Tibial artery (tissue), 4 donors: ENCODE data around the gene SMIM22.
A peak's percentile ranks its signal among the peaks of the same experiment; 100 is the strongest.

Experiments
- DNase-seq, 2 donors: peaks; one replicate each; pipeline ENCODE4 v3.0.0-alpha.2; 2019
- H3K27ac ChIP-seq, 2 donors: fragments of 200-600 bp; sonication (generic) in 1 of 2; 1 replicate in 1 of 2; 2 replicates in 1 of 2; pipeline ENCODE4 v1.5.1; 2018 to 2019; ENCODE audit warnings: mild to moderate bottlenecking in 1 of 2
- H3K27me3 ChIP-seq, 2 donors: fragments of 200-600 bp; sonication (generic) in 1 of 2; one replicate each; pipeline versions ENCODE4 v1.5.1 to v1.6.0; 2016 to 2019
- H3K36me3 ChIP-seq, 3 donors: fragments of 200-600 bp; sonication (generic) in 2 of 3; one replicate each; pipeline ENCODE4 v1.5.1; 2016 to 2019; ENCODE audit warnings: mild to moderate bottlenecking in 2 of 3
- H3K4me1 ChIP-seq, 4 donors: fragments of 200-600 bp; sonication (generic) in 2 of 4; 1 replicate in 3 of 4; 2 replicates in 1 of 4; pipeline ENCODE4 v1.5.1; 2016 to 2019
- H3K4me3 ChIP-seq, 2 donors: fragments of 200-600 bp; sonication (generic) in 1 of 2; 1 replicate in 1 of 2; 2 replicates in 1 of 2; pipeline ENCODE4 v1.5.1; 2018 to 2019; ENCODE audit warnings: mild to moderate bottlenecking in 2 of 2
- H3K9me3 ChIP-seq, 3 donors: fragments of 200-600 bp; sonication (generic) in 1 of 3; one replicate each; pipeline ENCODE4 v1.5.1; 2016 to 2019
- CTCF ChIP-seq, 2 experiments: fragments of 200-600 bp in 1 of 2; fragments of 450-650 bp in 1 of 2; IDR thresholded peaks; one replicate each; pipeline ENCODE4 v1.5.1; 2017 to 2019; ENCODE audit warnings: antibody characterized with exemption in 2 of 2, mild to moderate bottlenecking in 1 of 2, moderate library complexity in 1 of 2
- intact Hi-C: fragments of 100-400 bp; cut with DNase I; formaldehyde crosslinking; loops from one replicate; pipeline ENCODE4 v1.15.0; 2023; ENCODE audit warnings: low total_unique reads

The SMIM22 gene

GRCh38 chr16:4755687-4756086 lies 39.5 kb upstream of the SMIM22 start:
- no peaks in the 10 kb centered on the region for H3K9me3 ChIP-seq
- no peak overlapping the region for H3K4me3 ChIP-seq
- H3K27me3 ChIP-seq = no peaks in the 10 kb centered on the region
- no peak for TF ChIP-seq CTCF (IDR thresholded peaks at IDR 0.05)
- no peaks in the 10 kb centered on the region for H3K4me1 ChIP-seq
- intact Hi-C loops = no loop called here
- DNase-seq = no peak
- H3K36me3 ChIP-seq = peaks cover 79 to 100% (median 98%) of the 10 kb centered on the region in 3 donors
- no peak overlapping the region for H3K27ac ChIP-seq

DNA sequence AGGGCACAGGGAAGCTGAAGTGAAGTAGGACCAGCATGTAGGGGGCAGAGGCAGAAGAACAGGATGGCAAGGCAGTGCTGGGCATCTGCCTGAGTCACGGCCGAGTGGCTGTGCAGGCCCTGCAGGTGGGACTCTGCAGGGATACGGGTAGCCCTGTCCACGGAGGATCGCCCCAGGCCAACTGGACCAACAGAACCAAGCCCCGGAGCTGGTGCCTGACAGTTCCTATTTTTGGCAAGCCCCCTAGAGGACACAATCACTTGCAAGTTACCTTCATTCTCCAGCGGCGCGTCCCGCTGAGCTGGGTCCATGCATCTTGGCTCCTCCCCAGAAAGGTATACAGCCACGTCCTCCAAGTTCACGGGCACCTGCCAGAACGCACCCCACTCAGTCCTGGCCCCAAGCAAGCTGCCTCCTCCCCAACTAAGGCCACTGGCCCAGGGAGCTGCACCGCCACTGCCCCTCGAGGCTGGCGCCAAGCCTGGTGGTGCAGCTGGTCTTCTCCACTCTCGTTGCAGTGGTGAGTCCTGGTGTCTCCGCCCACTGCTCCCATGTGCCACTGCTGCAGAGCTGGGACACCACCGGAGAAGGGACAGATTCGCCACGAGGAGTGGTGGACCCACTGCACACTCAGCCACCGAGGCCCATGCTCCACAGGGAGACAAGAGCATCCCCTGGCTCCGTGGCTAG lies 34.8 kb upstream of the SMIM22 start:
- peaks cover 0 to 14% (median 5%) of the 10 kb centered on the region in 4 donors for H3K4me1 ChIP-seq
- intact Hi-C loops = no loop called here
- no peak for TF ChIP-seq CTCF (IDR thresholded peaks at IDR 0.05)

DNA sequence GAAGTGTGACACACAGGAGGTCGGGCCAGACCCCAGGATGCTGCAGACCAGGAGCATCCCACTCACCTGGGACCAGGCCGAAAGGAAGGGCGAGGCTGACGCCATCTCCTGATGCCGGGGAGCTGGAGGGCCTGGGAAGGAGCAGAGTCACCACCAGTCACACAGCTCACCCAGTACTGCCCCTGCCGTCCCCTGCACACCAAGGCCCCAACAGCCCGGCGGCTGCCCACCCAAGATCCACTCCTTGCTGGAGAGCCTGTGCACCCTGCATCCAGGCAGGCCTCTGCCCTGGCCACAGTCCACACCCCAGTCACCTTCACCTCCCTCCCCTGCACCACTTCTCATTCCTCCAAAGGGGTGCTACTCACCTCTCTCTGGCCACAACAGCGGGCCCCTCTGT lies 33.0 kb upstream of the SMIM22 start:
- H3K27ac ChIP-seq = no peak overlapping the region
- intact Hi-C loops = no loop called here
- no peak overlapping the region for H3K4me3 ChIP-seq
- H3K9me3 ChIP-seq = no peaks in the 10 kb centered on the region
- H3K36me3 ChIP-seq = peaks cover 53 to 84% (median 64%) of the 10 kb centered on the region in 3 donors
- TF ChIP-seq CTCF (IDR thresholded peaks at IDR 0.05) = no peak
- no peaks in the 10 kb centered on the region for H3K27me3 ChIP-seq
- H3K4me1 ChIP-seq = peaks cover 0 to 26% (median 16%) of the 10 kb centered on the region in 4 donors
- DNase-seq = no peak

More for the DNA sequence above, 34.8 kb upstream of the SMIM22 start:
- DNase-seq = no peak
- no peak overlapping the region for H3K4me3 ChIP-seq
- no peaks in the 10 kb centered on the region for H3K27me3 ChIP-seq
- peaks cover 58 to 99% (median 83%) of the 10 kb centered on the region in 3 donors for H3K36me3 ChIP-seq
- no peak overlapping the region for H3K27ac ChIP-seq
- H3K9me3 ChIP-seq = no peaks in the 10 kb centered on the region

DNA sequence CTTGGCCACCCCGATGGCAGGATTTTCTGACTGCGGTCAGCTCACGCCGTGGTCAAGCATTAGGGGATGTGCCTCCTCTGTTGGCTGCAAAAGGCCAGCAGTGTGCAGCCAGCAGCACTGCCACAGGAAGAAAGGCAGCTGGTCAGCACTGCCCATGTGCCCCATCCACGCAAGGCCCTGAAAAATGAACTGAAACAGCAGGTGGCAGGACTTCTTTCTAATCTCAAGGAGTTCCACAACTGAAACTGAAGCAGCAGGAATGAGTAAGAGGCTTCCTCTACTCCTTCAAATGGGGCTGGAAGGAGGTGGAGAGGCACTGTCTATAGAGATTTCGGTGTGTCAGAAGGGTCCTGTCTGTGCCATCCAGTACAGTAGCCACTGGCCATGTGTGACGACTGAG lies 31.4 kb upstream of the SMIM22 start:
- Histone ChIP-seq H3K27ac (no peak overlapping the region), H3K4me3 (no peak overlapping the region), H3K4me1 (peaks cover 0 to 37% (median 23%) of the 10 kb centered on the region in 4 donors), H3K27me3 (no peaks in the 10 kb centered on the region), H3K9me3 (no peaks in the 10 kb centered on the region), H3K36me3 (peaks cover 38 to 68% (median 49%) of the 10 kb centered on the region in 3 donors)
- intact Hi-C loops = no loop called here
- DNase-seq = no peak
- no peak for TF ChIP-seq CTCF (IDR thresholded peaks at IDR 0.05)

DNA sequence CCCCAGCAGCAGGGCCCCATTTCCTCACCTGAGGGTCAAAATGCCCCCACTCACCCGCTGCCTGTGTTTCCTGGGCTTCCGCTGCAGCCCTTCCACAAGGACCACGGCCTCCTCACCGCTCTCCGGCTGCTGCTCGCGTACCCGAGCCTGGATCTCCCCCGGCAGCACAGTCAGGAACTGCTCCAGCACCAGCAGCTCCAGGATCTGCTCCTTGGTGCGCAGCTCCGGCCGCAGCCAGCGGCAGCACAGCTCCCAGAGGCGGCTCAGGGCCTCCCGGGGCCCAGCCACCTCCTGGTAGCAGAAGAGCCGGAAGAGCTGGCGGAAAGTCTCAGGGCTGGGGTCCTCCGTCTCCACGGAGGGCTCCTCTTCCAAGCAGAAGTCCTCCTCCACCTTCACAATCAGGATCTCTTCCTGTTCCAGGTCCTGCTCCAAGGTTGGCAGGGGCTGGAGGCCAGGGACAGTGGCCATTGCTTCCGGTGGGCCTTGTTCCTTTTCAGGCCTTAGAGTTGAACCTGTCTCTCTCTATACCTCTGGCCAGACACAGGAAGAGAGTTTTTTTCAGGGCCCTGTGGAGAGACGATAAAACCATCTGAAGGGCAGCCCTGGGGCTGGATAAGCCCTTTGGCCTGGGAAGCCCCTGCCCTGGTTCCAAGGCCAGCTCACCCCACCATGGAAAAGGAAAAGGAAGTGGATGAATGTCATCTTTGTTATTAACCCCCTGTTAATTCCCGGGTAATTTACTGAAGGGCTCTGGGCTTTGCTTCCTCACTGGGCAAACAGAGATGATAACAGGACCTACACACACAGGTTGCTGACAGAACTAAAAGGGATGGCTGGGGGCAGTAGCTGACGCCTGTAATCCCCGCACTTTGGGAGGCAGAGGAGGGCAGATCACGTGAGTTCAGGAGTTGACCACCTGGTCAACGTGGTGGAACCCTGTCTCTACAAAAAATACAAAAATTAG lies 29.4 kb upstream of the SMIM22 start:
- Histone ChIP-seq H3K27ac (peak overlapping the region; percentile 85 to 88), H3K9me3 (no peaks in the 10 kb centered on the region), H3K36me3 (peaks cover 19 to 48% (median 29%) of the 10 kb centered on the region in 3 donors), H3K4me3 (peak overlapping the region; percentile 69 to 95), H3K4me1 (peaks cover 0 to 37% (median 25%) of the 10 kb centered on the region in 4 donors), H3K27me3 (no peaks in the 10 kb centered on the region)
- intact Hi-C loops = loop anchor here (5.0 kb wide), 1 partner anchor 82 kb away; the partner anchor contains the start of genes GLYR1 and UBN1
- no peak for TF ChIP-seq CTCF (IDR thresholded peaks at IDR 0.05)
- no peak for DNase-seq
